ENCODE data around the gene RNU6-1.

Gene RNU6-1

DNA sequence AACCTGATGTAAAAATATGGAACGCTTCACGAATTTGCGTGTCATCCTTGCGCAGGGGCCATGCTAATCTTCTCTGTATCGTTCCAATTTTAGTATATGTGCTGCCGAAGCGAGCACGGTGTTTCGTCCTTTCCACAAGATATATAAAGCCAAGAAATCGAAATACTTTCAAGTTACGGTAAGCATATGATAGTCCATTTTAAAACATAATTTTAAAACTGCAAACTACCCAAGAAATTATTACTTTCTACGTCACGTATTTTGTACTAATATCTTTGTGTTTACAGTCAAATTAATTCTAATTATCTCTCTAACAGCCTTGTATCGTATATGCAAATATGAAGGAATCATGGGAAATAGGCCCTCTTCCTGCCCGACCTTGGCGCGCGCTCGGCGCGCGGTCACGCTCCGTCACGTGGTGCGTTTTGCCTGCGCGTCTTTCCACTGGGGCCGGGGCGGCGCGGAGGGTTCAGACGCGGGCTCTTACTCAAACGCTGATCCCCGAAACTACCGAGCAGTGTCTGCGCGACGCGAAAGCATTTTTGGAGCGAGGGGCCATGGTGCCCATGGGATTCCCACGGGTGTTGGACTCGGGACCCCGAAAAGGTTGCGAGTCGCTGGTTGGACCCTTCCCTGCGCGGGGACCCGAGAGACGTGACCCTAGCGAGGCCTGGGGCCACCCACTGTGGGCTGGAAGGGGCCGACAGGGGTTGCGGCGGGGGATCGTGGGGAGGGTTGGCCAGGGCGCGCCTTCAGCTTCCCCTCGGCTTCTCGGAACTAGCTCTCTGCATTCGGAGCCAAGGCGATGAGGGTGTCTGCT, at the start of gene RNU6-1:
Gene RNU6-1, minus strand, starts transcription at position 117 of the 820 bp plus-strand sequence.
- peak; percentile 95 for DNase-seq (ENCODE audit: low spot score)

DNA sequence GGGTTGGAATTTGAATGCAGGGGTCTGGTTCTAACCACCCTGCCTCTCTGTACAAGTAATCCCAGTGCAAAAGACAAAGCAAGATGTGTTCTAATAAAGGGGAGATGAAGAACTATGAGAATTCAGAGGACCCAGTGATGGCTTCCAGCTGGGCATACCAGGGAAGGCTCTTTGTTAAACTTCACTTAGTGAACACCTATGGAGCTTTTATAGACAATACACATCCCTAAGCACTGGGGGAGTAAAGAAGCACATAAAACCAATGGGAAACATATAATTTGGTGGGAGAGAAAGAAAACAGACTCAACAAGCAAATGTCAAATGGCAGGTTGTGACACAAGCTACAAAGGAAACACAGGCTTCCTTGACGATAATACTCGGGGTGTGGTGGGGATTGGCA, 47.9 kb upstream of the RNU6-1 start:
- no peak for DNase-seq (ENCODE audit: low spot score)

DNA sequence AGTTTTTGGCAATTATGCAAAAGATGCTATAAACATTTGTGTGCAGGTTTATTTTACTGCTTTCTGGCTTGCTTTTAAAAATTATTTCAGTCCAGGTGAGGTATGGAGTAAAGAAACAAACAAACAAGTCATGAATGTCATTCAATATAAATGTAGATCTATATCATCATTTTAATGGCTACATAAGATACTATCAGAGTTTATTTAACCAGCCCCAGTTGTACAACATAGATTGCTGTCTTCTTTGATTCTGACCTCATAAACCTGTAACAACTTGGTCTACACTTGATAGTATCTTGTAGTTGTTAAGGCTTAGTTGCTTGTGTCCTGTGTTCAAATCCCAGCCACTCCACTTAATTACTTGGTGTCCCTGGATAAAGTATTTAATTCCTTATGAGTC, 46.0 kb upstream of the RNU6-1 start:
- no peak for DNase-seq (ENCODE audit: low spot score)

DNA sequence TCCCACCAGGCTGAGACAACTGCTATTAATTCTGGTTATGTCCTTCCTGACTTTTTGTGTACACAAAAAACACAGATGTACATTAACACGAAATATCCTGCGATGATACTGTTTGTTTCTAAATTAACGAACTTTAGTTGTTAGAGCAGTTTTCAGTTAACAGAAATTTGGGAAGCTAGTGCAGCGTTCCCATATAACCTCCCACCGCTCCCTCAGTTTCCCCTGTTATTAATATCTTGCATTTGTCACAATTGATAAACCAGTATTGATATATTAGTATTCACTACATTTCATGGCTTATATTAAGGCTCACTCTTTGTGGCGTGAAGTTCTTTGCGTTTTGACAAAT, 45.3 kb upstream of the RNU6-1 start:
- DNase-seq (ENCODE audit: low spot score), result no peak

DNA sequence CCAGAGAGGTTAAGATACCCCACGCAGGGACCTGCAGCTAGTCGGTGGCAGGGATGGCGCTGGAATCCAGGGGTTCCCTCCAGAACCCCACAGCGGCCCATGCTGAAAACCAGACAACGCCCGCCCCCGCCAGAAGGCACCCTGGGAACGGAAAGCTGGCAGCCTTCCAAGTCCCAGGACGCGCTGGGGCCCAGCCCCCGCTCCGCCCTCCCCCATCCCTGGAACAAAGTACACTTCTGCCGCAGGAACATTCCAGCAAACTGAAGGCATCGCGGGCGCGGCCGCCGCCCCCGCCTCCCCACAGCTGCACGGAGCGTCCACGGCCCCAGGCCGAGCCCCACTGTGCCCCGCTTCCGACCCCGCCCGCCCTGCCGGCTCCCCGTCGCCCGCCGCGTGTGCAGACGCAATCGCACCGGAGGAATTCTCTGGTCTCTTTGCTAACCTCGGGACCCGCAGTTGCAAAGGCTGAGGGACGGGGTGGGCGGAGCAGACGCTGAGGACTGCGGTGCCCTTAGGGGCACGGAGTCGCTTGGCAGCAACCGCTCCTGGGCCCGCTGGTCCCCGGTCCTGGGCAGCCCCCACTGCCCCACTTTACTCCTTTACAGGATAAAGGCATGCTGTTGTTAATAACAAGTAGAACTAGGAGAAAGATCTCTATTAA, 44.8 kb upstream of the RNU6-1 start:
- DNase-seq (ENCODE audit: low spot score), result peak; percentile 79

DNA sequence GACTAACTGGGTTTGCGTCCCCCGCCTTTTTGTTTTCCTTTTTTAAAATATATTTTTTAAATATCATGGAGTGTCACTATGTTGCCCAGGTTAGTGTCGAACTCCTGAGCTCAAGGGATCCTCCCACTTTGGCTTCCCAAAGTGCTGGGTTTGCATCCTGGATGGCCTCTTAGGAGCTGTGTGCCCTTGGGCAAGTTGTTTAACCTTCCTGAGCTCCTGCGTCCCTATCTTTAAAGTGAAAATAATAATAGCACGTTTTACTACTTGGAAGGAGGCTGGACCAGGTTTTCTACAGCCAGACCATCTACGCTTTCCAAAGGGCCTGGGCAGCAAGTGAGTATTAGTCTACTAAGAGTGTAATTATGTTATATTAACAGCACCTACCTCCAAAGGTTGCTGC, 44.2 kb upstream of the RNU6-1 start:
- DNase-seq (ENCODE audit: low spot score), result no peak

DNA sequence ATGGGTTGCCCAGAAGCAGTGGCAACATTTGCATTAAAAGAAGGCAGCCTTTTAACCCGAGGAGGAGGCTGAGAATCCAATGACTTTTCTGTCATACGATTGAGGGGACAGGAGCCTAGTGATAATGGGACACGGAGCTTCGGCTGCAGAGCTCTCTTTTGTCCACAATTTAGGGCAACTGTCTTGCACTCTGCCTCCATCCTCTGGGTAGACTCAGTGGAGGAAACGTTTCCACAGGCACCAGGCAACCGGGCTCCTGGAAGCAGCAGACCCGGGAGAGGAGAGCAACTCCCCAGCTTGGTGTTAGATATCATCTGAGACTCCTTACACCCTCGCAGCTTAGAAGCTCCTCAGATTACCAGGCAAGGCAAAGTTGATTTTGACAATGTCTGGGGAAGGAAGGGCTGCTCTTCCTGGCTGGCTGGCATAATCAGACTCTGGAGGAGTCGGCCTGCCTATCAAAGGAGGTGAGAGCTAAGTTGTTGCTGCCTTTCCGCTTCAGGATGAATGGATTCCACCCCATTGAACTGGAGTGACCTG, 43.5 kb upstream of the RNU6-1 start:
- no peak for DNase-seq (ENCODE audit: low spot score)

DNA sequence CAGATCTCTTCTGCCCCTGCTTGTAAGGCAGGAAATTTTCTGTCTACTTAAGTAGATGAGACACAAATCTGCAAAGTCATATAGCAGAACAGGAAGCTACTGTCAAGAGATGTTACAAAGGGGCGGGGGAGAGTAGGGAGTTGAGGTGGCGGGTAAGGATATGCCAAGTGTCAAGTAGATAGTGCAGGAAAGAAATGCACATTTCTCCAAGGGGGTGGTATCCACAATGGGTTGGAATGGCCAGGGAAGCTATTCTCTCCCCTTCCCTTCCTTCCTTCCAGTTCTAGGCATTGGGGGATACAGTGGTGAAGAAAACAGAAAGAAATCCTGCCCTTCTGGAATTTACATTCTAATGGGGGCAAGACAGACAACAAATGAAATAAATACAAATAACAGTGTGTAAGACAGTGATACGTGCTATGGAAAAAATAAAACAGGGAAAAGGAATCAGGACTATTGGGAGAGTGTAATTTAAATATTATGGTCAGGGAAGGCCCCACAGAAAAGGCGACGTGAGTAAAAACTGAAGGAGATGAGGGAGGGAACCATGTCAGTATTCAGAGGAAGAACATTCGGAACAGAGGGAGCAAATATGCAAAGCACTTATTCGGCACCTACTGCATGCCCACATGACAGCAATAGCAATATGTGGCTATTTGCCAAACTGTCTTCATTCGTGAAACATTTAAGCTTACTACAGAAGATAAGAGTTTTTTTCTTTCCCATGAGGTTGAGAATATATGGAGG, 42.8 kb upstream of the RNU6-1 start:
- DNase-seq (ENCODE audit: low spot score), result no peak

DNA sequence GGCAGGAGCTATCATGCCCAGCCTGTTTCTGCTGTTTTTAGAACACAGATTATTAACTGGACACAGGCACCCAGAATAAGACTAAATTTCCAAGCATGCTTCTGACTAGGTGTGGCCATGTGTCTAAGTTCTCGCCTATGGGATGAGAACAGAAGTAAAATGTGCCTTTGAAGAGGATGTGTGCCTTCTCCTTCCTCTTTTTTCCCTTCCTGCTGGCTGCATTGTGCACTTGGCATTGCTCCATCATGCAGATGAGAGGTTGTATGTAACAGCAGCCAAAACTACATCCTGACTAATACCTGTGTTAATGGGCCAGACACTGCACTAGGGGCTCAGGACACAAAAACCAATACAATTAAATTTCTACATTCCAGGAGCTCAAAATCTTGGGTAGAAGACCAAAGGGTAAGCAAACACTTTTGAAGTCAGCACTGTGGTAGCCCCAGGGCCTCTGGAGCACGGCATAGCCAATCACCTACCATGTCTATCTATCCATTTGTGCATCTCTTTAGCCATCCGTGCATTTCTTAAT, 40.9 kb upstream of the RNU6-1 start:
- no peak for DNase-seq (ENCODE audit: low spot score)

DNA sequence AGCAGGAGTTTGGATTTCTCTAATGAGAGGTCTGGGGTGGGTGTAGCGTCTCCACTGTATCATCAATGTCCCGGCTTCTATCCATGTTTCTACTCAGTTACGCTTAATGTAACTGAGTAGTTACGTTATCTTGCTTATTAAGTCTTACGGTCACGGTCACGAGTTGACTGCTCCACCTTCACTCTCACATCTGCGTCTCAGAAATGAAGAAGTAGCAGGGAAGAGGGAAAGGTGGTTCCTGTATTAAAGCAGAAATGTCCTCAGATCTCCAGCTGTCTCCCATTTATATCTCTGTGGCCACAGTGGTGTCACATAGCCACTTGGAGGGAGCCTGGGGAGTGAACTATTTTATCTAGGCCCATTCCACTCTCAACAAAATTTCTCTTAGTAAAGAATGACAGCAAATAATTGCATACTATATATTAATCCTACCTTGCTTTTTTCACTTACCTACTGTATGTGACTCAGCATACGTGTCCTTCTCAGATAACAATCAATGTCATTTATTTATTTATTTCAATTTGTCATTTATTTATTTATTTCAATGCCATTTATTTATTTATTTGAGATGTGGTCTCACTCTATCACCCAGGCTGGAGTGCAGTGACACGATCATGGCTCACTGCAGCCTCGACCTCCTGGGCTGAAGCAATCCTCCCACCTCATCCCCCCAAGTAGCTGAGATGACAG, 39.7 kb upstream of the RNU6-1 start:
- no peak for DNase-seq (ENCODE audit: low spot score)

DNA sequence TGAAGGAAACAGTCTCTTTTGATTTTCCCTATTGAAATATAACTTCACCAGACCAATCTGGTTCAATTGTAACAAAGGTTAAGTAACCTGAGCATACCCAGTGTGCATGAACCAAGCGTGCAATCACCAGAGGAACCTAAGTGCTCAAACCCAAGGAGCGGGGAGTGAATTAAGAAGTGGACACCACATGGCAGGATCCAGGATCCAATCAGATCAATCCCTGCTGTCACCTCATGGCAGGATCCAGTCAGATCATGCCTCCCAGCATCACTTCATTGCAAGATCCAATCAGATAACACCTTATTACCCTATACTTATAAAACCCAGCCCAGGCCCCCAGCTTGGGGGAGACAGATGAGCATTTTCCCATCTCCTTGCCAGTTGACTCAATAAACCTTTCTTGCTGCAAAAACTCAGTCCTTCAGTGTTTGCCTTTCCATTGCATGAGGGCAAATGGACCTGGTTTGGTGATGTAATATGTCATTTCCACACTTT, 38.9 kb upstream of the RNU6-1 start:
- DNase-seq (ENCODE audit: low spot score), result no peak

DNA sequence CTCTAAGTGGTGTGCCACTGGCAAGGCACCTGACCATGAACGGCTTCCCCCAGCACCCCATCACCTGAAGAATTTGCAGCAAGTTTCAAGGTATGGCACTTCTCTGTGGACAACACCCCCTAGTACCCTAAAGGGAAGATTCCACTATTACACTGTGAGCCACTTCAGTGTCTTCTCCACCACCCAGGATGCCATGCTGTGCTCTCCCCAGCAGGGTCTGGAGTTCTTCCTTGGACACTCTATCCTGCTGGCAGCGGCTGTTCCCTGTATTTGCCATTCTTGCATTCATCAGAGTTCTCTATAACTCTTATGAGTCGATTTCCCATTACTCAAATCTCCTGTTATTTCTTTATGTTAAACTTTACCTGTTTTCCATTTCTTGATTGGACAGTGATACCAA, 33.9 kb upstream of the RNU6-1 start:
- DNase-seq (ENCODE audit: low spot score), result no peak

DNA sequence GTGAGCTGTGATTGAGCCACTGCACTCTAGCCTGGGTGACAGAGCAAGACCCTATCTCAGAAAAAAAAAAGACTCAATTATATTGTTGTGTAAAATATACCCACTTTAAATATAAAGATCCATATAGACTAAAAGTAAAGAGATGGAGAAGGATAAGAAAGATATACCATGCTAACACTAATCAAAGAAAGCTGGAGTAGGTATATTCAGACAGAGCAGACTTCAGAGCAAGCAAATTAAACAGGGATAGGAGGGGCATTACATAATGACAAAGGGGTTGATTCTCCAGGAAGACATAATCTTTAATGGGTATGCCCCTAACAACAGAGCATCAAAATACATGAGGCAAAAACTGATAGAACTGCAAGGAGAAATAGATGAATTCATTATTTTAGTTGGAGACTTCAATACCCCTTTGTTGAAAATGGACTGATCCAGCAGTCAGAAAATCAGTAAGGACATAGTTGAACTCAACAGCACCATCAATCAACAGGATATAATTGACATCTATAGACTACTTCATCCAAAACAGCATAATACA, 31.1 kb upstream of the RNU6-1 start:
- no peak for DNase-seq (ENCODE audit: low spot score)

DNA sequence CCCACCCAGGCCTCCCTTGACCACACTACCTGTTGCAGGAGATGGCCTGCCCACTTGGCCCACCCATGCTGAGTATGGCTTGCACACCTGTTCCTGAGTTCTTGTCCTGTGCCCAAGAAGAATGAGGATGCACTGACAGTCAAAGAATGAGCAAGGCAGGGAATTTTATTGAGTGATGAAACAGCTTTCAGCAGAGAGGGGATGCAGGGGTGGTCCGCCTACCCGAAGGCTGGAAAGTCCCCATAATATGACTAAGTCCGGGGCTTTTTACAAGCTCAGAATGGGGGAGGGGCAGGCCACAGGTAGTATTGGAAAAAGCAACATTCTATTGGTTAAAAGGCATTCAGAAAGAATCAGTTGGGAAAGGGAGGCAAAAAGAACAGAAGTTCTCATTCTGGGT, 29.9 kb upstream of the RNU6-1 start:
- DNase-seq (ENCODE audit: low spot score), result no peak

DNA sequence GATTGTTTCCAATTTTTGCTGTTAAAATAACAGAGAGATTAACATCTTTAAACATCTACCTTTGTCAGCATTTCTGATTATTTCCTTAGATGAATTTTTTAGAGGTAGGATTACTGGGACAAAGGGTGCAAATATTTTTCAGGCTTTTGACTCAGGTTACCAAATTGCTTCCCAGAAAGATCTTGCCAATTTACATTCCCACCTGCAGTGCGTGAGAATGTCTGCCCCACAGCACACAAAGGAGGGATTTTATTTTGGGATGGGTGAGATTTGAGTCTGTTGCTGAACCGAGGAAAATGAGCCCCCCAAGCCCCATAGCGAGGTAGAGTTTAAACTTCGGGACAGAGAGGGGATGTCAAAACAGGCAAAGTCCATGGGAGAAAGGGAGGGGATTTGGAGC, 25.9 kb upstream of the RNU6-1 start:
- DNase-seq (ENCODE audit: low spot score), result no peak

DNA sequence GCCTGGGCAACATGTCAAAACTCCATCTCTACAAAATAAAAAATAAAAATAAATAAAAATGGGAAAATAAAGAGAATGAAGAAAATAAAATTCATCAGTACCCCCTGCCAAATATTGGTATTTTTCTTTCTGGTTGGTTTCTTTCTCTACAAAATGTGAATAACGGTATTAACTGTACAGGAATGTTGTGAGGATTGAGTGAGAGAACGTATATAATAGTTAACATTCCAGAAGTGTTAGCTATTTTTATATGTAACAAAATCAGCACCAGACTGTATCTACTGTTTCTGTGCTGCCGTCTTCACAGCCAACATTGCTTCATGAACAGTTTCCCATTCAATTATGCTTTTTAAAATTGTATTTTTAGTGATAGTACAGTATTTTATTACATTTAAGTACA, 25.5 kb upstream of the RNU6-1 start:
- no peak for DNase-seq (ENCODE audit: low spot score)

DNA sequence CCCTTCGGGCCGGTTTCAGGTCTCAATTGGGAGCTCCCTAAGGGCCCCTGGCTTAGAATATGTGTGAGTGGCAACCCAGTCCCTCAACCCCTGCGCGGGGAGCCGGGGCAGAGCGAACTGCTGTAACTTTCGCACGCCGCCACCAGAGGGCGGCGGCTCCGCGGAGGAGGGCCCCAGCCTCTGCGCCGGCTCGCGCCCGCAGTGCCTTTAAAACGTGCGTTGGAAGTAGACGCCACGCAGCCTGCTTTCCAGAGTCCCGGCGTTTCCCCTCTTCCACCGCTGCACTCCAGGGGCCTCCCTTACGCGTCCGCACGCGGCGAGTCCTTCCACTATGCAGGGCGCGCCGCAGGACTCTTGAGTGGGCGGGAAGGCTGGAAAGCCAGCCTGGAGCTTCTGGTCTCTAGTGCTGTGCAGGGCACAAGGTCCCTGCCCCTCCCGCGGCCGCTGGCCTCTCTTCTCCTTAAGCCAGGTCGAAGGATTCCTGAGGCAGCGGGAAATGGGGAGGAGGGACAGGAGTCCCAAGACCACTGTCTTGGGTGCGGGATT, 23.7 kb upstream of the RNU6-1 start:
- peak; percentile 81 for DNase-seq (ENCODE audit: low spot score)

DNA sequence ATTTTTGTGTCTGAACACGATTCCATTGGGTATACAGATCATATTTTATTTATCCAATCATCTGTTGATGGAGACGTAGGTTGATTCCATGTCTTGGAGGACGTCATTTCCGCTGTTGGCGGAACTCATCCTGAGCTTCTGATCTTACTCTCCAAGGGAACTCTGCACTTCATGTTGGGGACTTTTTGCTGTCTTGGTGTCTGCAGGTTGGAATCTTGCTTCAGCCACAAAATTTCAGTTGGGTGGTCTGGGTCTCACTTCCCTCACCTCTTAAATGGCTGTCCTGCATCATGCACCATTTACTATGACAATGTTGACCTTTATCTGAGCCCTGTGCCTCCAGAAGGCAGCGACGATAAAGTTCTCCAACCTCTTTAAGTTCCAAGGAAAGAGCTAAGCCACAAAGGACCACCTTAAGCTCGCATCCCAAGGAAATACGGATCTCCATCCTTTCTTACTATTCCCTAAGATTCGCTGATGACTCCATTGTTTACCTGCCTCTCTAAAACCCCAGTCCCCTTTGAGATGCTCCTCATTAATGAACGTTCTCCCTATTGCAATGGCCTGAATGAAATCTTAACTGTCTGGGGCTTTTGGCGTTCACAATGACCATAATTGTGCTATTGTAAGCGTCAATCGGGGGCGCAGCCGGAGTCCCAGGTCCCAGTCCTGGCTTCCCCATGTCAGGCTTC, 23.1 kb upstream of the RNU6-1 start:
- no peak for DNase-seq (ENCODE audit: low spot score)

DNA sequence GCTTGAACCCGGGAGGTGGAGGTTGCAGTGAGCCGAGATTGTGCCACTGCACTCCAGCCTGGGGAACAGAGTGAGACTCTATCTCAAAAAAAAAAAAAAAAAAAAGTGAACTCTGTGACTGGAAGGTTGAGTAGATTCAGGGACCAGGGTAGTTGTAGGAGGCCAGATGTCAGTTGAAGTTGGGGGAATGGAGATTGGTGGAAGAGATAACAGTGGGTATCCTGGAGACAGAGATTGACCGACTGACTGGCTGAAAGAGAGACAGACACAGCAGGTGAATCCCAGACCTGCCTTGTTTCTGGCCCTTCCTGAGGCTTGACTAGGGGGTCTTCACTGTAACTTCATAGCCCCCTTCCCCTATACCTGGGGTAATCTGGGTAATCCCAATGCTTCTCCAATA, 22.1 kb upstream of the RNU6-1 start:
- DNase-seq (ENCODE audit: low spot score), result no peak

DNA sequence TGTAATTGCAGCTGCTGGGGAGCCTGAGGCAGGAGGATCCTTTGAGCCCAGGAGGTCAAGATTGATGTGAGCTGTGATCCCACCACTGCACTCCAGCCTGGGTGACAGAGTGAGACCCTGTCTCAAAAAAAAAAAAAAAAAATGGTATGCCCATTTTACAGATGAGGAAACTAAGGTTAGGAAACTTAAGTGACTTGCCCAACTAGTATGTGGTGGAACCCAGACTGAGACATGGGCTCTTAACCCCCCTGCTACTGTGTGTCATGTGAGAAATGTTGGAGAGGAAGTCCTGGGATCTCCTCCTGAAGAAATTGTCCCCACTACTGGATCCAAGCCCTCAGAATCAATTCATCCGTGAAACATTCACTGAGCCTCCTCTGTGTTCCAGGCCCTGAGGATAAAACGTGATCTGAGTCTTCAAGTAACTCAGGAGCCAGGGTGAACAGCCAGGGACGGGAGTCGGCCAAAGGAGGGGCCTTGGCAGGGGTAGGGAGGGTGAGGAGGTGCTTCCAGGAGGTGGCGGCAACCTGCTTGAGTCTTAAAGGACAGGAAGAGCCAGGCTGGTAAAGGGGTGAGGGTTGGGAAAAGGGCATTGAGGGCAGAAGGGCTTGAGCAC, 19.6 kb upstream of the RNU6-1 start:
- no peak for DNase-seq (ENCODE audit: low spot score)

Data from HuH-7.5 (cell line).